Measurements from ENCODE around the gene SLC25A1. TPM values are rescaled to one million over a fixed set of nuclear protein-coding genes. Genes with fewer than 3 reads are reported as not detected.

SLC25A1 gene
- total and polyA plus RNA-seq, 2 experiments from 2014 or later = 140 to 238 TPM

DNA sequence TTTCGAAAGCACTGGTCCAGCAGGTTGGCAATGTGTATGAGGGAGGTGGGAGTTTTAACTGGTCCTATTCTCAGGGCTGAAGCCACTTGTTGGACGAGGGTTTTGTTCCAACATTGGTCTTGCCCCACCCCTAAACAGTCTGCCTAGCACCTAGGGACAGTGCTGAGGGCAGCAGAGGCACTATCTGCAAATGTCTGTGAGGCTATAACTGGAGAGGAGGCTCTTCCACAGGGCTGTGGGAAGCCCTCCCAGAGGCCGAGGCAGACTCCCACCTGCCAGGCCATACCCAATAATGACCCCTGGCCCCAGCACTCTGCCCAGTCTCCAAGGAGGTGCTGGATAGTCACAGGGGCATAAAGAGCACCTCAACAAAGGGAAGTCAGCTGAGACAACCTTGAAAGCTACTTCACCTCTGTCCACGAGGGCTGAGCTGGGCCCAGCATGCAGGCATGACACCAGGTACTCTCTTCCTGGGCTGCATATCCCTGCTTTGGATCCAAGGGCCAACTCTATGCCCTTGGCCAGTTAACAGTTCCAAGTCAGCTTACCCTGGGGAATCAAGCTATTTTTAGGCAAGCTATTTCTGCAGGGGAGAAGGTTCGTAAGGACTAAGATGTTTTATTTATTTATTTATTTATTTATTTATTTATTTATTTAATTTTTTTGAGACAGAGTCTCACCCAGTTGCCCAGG lies 40.2 kb upstream of the SLC25A1 start:
- H3K36me3 ChIP-seq = no peaks in the 10 kb centered on the region
- no peak overlapping the region for H3K4me3 ChIP-seq
- H3K27ac ChIP-seq = peak overlapping the region; percentile 70
- TF ChIP-seq, protein P1, sequence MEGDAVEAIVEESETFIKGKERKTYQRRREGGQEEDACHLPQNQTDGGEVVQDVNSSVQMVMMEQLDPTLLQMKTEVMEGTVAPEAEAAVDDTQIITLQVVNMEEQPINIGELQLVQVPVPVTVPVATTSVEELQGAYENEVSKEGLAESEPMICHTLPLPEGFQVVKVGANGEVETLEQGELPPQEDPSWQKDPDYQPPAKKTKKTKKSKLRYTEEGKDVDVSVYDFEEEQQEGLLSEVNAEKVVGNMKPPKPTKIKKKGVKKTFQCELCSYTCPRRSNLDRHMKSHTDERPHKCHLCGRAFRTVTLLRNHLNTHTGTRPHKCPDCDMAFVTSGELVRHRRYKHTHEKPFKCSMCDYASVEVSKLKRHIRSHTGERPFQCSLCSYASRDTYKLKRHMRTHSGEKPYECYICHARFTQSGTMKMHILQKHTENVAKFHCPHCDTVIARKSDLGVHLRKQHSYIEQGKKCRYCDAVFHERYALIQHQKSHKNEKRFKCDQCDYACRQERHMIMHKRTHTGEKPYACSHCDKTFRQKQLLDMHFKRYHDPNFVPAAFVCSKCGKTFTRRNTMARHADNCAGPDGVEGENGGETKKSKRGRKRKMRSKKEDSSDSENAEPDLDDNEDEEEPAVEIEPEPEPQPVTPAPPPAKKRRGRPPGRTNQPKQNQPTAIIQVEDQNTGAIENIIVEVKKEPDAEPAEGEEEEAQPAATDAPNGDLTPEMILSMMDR (IDR thresholded peaks at IDR 0.05; ENCODE audit: low read depth, low read length) = no peak
- H3K27me3 ChIP-seq = no peaks in the 10 kb centered on the region
- no peaks in the 10 kb centered on the region for H3K9me3 ChIP-seq (ENCODE audit: low read depth)
- DNase-seq (ENCODE audit: low read depth in 1 of 2, low spot score in 1 of 2) = peak in 1 of 2 donors; percentile 8
- peaks cover 16% of the 10 kb centered on the region for H3K4me1 ChIP-seq (ENCODE audit: low read depth)

DNA sequence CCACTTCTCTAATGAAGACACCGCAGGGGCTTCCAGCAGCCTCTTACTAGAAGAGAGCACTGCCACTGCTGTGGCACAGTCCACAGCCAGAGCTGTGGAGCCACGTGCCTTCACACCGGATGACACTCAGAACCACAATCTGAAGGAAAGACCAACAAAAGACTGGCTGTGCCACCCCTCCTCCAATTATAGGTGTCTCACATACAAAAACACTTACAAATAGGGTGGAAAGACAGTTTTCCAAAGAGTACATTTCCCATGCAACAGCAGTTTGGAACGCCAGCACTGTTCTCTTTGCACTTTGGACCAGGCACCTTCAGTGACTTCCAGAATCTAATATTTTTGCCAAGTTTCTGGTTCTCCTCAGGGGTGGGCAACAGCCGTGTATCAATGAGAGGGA lies 38.0 kb upstream of the SLC25A1 start:
- no peak overlapping the region for H3K27ac ChIP-seq
- H3K4me1 ChIP-seq (ENCODE audit: low read depth) = peaks cover 16% of the 10 kb centered on the region
- DNase-seq (ENCODE audit: low read depth in 1 of 2, low spot score in 1 of 2) = no peak
- H3K9me3 ChIP-seq (ENCODE audit: low read depth) = no peaks in the 10 kb centered on the region
- TF ChIP-seq, protein P1 (IDR thresholded peaks at IDR 0.05; ENCODE audit: low read depth, low read length) = no peak
- no peaks in the 10 kb centered on the region for H3K27me3 ChIP-seq
- no peak overlapping the region for H3K4me3 ChIP-seq
- no peaks in the 10 kb centered on the region for H3K36me3 ChIP-seq

DNA sequence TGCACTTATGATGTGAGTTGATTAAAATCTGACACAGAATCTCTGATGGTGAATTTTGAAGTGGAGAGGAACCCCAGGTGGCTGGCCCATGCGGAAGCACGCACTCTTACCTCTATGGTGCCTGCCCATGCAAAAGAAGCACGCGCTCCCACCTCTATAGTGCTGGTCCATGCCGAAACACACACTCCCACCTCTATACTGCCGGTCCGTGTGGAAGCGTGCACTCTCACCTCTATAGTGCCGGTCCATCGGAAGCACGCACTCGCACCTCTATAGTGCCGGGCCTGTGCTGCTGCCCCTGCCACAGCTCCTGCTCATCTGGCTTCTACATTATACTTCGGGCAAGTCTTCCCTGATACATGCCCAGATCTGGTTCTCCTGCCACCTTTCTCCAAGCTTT lies 36.8 kb upstream of the SLC25A1 start:
- peaks cover 16% of the 10 kb centered on the region for H3K4me1 ChIP-seq (ENCODE audit: low read depth)
- no peak overlapping the region for H3K4me3 ChIP-seq
- TF ChIP-seq, protein P1 (IDR thresholded peaks at IDR 0.05; ENCODE audit: low read depth, low read length) = no peak
- H3K27ac ChIP-seq = no peak overlapping the region
- no peak for DNase-seq (ENCODE audit: low read depth in 1 of 2, low spot score in 1 of 2)
- H3K36me3 ChIP-seq = no peaks in the 10 kb centered on the region
- no peaks in the 10 kb centered on the region for H3K9me3 ChIP-seq (ENCODE audit: low read depth)
- H3K27me3 ChIP-seq = no peaks in the 10 kb centered on the region

- DNase-seq (ENCODE audit: low read depth in 1 of 2, low spot score in 1 of 2) = peak in 1 of 2 donors; percentile 43
- Histone ChIP-seq H3K9me3 (ENCODE audit: low read depth) (no peaks in the 10 kb centered on the region), H3K4me3 (no peak overlapping the region), H3K27ac (no peak overlapping the region), H3K36me3 (no peaks in the 10 kb centered on the region), H3K27me3 (no peaks in the 10 kb centered on the region), H3K4me1 (ENCODE audit: low read depth) (peaks cover 16% of the 10 kb centered on the region)
- TF ChIP-seq, protein P1 (IDR thresholded peaks at IDR 0.05; ENCODE audit: low read depth, low read length) = no peak
These were observed 35.5 kb upstream of the SLC25A1 start for GRCh38 chr22:19214078-19214473.

DNA sequence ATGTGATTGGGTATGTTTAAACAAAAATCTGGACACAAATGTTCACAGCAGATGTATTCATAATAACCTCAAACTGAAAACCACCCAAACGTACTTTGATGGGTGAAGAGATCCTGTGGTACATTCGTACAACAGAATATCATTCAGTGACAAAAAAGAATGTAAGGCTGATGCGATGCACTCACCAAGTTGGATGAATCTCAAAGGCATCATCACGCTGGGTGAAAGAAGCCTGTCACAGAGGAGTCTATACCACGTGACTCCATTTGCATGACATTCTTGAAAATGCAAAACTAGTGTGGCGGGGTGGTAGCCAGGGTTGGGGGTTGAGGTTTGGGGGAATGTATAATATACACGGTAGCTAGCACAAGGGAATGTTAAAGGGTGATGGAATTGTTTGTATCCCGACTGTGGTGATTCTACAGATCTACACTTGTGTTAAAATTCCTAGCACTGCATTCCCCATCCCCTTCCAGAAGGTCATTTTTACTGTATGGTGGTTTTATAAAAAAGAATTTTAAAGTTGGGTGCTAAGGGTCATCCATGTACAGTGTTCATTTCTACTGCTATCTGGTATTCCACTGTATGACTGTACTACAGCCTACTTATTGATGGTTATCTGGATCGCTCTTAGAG lies 35.0 kb upstream of the SLC25A1 start:
- Histone ChIP-seq H3K36me3 (no peaks in the 10 kb centered on the region), H3K4me1 (ENCODE audit: low read depth) (peaks cover 10% of the 10 kb centered on the region), H3K27ac (no peak overlapping the region), H3K9me3 (ENCODE audit: low read depth) (no peaks in the 10 kb centered on the region), H3K4me3 (no peak overlapping the region), H3K27me3 (no peaks in the 10 kb centered on the region)
- TF ChIP-seq, protein P1 (IDR thresholded peaks at IDR 0.05; ENCODE audit: low read depth, low read length) = no peak
- DNase-seq (ENCODE audit: low read depth in 1 of 2, low spot score in 1 of 2) = no peak

All from cardiac muscle cell (in vitro differentiated cells and primary cell).